Fibroblast of skin of right biceps (primary cell): ENCODE results near the gene LIX1L.
"Not testable (repeated sequence)": the region's sequence is repeated elsewhere in the genome, so short reads cannot be mapped to it uniquely, and the experiment has no call there.

Experiments used
- DNase-seq: peaks from one replicate; pipeline ENCODE4 v3.0.0-alpha.2; 2013

Gene LIX1L

GRCh38 chr1:145927916-145928643 is 29.7 kb downstream of the LIX1L start:
- no peak for DNase-seq

GRCh38 chr1:145927063-145927886 is 30.5 kb downstream of the LIX1L start, which contains the start of gene RBM8A:
TSS of gene RBM8A (minus strand) at chr1:145927484. CDS start at chr1:145927426, 58 bp downstream.
- peak; percentile 99 for DNase-seq

GRCh38 chr1:145926686-145927062 is 31.1 kb downstream of the LIX1L start:
- DNase-seq = no peak

- DNase-seq = no peak
Observed at GRCh38 chr1:145922266-145922665, 35.6 kb downstream of the LIX1L start.

- not testable (repeated sequence) for DNase-seq
Observed at GRCh38 chr1:145920297-145920696, 37.5 kb downstream of the LIX1L start.

- no peak for DNase-seq
Observed at GRCh38 chr1:145918992-145919939, 38.6 kb downstream of the LIX1L start.

- peak; percentile 88 for DNase-seq
Observed at GRCh38 chr1:145918144-145918991, 39.4 kb downstream of the LIX1L start, which contains the start of gene PEX11B. TSS of gene PEX11B (minus strand) at chr1:145918717. CDS start at chr1:145918688, 29 bp downstream.

GRCh38 chr1:145917595-145917994 is 40.2 kb downstream of the LIX1L start:
- DNase-seq = no peak

GRCh38 chr1:145916745-145917144 is 41.1 kb downstream of the LIX1L start:
- no peak for DNase-seq

- no peak for DNase-seq
Observed at GRCh38 chr1:145912128-145912641, 45.6 kb downstream of the LIX1L start.

- DNase-seq = peak; percentile 79
Observed at GRCh38 chr1:145908653-145909052, 49.2 kb downstream of the LIX1L start.

- no peak for DNase-seq
Observed at GRCh38 chr1:145906954-145907753, 50.7 kb downstream of the LIX1L start.

GRCh38 chr1:145901312-145902021 is 56.4 kb downstream of the LIX1L start:
- DNase-seq = no peak

GRCh38 chr1:145898756-145899155 is 59.1 kb downstream of the LIX1L start:
- no peak for DNase-seq

- no peak for DNase-seq
Observed at GRCh38 chr1:145897969-145898368, 59.8 kb downstream of the LIX1L start.

GRCh38 chr1:145895471-145895870 is 62.3 kb downstream of the LIX1L start:
- no peak for DNase-seq

- no peak for DNase-seq
Observed at GRCh38 chr1:145893306-145894055, 64.3 kb downstream of the LIX1L start.

- peak; percentile 50 for DNase-seq
Observed at GRCh38 chr1:145892486-145893087, 65.2 kb downstream of the LIX1L start.
